NCI-H526 treated with DMSO at 0.1 percent for 48 hours (cell line): ENCODE data around the gene UBE2V1.
"Not testable (repeated sequence)": the region's sequence is repeated elsewhere in the genome, so short reads cannot be mapped to it uniquely, and the experiment has no call there.

Source experiments
- DNase-seq: peaks from one replicate; lab custom pipeline; 2025; lab: John Stamatoyannopoulos, UW

Gene UBE2V1

DNA sequence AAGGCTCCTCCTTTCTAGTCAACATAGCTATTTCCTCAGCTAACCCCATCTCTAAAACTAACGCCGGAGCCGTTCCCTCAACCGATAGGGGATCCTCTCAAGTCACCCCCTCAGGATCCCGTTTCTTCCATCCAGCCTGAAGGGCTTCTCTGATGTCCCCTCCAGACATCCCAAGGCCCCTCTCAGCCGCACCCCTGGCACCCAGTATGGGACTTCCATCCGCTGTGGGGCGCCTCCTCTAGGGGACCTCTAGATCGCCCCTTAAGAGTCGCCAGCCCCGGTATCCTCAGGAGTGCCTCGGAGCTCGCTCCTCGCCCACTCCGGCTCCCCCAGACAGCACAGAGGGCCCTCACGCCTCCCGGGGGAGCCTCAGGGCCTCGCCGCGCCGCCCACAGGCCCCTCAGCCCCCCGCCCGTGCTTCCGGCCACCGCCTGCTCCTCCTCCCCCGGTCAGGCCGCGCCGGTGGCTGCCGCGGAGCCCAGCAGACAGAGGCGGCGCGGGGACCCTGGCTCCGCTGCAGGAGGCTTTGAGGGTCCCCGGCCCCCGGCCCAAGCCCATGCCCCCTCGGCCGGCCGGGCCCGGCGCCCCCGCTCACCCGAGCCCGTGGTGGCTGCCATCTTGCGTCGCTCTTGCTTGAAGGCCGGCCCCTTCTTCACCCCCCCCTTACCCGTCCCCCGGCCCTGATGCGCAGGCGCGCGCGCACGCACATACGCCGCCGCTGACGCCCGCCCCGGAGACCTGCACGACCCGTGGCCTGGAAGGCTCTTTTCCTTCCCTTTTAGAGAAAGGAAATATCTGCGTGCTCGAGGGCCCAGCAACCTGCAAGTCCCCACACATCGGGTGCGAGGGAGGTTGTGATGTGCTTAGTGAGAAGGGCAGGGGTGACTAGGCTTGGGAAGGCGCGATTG, at the start of gene UBE2V1:
UBE2V1 (minus strand) TSS at position 639 of the 908 bp plus-strand sequence; CDS start at position 617, 22 bp downstream.
- peak; percentile 65 for DNase-seq

DNA sequence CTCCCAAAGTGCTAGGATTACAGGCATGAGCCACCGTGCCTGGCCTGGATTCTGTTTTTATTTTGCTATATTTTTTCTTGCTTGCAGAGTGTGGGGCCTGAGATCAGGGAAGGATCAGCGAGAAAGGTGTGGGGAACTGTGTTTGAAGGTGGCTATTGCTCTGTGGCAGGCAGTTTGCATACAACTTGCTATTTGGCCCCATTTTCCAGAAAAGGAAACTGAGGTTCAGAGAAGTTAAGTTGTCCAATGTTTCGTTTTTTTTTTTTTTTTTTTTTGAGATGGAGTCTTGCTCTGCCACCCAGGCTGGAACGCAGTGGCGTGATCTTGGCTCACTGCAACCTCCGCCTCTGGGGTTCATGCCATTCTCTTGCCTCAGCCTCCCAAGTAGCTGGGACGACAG, 48.5 kb upstream of the UBE2V1 start:
- DNase-seq: not testable (repeated sequence)

DNA sequence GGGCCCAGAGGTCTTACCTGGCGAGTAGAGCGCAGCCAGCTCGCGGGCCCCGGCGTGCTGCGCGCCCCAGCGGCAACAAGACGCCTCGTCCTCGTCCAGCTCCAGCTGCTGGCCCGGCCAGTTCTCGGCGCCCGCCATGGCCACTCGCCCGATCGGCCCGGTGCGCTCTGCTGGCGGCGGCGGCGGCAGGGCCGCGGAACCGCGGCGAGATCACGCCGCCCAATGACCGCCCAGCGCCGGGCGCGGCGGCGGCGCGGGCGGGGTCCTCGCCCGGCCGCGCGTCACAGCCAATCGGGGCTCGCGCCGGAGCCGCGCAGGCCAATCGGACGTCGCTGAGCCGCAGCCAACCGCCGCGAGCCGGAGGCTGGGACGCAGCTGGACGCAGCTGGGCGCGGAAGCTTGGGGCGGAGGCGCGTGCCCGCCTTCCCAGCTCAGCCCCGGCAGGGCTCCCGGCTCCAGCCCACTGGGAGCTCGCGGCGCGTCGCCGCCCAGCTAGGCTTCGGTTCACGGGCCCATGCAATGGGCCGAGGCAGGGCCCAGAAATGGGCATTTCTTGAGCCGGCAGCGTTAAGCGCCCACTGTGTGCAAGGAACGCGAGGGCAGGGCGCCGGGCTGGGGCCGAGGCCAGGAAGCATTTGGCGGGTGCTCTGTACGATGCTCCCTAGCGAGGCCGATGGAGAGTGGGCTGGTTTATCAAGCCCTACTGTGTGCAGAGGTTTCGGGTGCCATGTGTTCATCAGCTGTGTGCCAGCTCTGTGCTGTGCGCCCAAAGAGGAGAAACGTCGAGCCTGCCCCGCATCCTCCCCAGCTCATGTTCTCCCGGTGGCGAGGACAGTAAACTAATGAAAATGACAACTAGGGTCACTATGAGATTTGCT, 40.8 kb upstream of the UBE2V1 start, which contains the start of gene PEDS1:
PEDS1 (minus strand) TSS at position 224 of the 878 bp plus-strand sequence; CDS start at position 138, 86 bp downstream.
- peak; percentile 86 for DNase-seq

DNA sequence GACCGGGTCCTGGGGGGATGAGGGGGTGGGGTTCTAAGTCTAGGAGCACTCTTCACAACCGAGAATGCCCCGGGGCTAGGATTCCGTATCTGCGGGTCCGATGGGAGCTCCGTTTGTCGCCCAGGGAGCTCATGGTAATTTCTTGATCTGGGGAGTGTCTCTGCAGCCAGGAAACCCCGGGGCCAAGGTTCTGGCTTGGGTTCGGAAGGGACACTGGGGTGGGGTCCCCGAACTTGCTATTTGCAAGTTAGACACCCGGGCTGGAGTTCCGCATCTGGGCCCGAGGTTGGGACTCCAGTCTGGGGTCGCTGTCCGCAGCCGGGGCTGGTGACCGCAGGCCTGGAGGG, 40.2 kb upstream of the UBE2V1 start:
- DNase-seq: no peak

DNA sequence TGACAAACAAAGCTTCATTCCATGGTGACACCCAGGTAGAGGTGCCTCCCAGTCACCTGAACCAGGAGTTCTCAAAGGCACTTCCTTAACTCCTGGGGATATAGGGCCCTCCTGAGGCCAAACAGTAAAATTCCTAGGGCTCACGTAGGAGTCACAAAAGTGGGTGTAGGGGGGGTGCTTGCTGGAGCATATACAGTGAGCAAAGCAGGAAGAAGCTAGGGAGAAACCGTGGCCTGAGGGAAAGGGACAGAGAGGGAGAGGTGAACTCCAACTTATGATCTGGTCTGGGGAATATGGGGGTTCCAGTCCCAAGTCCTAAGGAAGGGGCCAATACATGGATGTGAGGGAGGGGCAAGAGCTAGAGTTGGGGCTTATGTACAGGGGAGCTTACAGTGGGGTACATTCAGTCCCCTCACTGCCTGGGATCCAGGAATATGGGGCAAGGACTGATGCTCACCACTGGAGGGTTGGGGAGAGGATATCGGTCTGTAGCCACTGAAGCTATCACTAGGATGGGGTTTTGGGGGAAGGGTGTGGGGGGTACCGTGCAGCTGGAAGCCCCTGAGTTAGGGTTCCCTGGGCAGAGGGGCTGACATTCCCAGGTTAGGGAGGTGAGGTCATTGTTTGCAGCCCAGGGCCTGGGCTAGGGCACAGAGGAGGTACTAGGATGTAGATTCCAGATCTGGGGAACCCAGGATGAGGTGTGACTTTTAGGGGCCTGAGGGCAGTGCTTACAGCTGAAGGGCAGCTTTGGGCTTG, 39.6 kb upstream of the UBE2V1 start:
- no peak for DNase-seq

DNA sequence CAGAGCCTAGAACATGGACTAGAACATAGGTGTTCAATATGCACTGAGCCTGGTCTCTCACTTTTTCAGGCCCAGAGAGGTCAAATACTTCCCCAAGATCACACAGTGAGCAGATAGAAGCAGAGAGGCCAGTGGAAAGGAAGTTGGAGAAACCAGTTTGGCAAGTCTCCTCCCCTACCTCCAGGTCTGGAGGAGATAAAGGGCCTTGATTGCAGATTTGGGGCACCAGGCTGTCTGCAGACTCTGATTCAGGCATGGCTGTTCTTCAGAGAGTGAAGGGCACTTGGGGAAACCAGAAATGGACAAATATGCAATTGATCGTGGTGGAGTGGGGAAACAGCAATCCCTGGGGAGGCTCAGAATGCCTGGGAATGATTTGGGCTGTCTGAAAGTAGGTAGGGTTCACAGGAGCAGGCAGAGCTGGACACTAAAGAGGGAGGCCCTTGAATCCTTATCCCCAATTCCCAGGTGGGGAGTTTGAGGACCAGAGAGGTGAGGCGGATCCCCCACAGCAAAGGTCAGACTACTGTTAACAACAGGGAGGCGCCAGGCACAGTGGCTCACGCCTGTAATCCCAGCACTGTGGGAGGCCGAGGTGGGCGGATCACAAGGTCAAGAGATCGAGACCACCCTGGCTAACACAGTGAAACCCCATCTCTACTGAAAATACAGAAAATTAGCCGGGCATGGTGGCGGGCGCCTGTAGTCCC, 38.2 kb upstream of the UBE2V1 start:
- DNase-seq: no peak

DNA sequence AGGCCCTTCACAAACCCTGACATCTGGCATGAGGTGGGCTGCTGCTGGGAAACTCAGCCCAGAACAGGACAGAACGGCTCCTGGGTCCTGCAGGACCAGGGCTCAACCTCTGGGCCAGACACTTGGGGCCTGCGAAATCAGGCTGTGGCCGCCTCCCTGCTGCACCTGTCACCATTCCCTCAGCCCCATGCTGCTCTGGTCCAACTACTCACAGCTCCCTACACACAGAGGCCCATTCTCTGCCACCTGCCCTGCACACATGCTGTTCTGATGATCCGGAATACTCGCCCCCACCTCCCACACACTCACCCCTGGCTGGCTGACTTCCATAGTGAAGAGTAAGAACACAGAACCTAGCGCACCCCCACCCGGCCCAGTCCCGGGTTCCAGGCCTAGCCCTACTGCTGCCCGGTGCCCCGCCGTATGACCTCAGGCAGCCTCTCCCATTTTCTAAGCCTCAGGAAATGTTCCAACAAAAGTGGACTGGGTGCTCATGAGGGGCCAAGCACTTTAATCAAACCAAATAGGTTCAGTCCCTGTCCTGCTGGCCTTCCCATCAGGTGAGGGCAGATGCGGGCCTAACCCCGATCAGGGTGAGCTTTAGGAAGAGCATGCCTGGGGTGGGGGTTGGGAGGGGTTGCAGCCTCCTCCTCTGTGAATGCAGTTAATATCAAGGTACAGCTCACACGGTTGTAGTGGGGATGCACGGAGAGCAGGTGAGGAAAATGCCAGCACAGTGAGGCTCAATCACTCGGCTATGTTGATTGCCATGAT, 36.7 kb upstream of the UBE2V1 start:
- DNase-seq: no peak

DNA sequence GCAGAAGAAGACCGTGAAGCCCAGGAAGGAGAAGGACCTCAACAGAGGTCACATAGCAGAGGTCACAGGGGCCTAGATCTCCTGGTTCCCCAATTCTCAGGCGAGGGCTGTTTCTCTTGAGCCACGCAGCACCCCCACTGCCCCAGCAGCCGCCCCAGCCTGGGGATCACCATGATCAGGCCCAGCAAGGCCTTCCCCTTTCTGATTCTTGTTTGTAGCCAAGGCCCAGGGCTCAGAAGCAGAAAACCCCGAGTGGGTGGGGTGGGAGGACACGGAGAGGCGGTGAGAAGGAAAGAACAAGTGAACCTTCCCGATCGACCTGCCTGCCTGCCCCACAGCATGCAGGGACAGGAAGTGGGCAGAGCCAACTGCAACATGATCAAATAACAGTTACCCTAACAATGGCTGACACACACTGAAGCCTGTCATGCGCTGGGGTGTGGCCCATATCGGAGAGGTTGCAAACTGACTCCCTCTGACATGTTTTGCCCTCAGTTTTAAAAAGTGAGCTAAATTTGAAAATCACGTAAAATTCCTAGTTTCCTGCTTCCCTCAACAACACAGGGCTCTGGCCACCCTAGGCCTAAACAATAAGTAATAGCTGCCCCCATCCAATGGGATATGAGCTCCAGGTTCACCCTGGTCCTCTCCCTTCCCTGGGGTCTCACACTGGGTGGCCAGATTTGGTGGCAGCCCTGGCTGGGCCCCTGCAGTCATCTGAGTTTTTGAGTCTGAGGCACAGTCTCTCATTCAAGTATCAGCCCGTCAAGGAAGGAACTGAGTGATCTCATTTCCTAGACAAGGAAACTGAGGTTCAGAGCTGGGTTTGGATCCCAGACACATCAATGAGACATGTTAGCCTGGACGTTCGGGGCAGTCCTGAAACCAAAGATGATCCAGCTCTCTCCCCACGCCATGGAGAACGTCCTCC, 34.0 kb upstream of the UBE2V1 start:
- DNase-seq: no peak

DNA sequence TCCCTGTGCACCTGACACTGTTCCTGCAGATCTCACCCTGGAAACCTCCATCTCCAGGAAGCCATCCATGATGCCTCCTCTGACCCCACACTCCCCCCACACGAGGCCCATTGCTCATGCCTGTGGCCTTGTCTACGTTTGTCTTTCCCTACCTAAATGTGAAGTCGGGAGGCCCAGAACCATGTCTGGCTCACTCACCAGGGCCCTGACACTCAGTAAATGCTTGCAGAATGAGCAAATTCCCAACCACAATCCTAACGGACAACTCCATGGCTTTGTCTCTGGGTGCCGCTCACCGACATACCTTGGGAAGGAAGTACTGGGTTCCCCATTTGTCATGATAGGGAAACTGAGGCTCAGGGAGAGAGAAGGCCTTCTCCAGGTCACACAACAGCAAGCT, 33.3 kb upstream of the UBE2V1 start:
- no peak for DNase-seq

DNA sequence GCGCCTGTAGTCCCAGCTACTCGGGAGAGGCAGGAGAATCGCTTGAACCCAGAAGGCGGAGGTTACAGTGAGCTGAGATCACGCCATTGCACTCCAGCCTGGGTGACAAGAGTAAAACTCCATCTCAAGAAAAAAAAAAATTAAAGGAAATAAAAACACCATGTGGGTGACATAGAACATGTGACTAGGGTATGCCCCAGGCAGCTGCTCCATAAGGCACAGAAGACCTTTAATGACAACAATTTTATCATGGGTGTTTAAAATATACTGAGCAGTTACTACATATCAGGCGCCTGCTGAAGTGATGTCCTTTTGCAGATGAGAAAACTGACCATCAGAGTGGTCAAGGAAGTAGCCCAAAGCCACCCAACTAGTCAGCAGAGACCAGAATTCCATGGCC, 32.6 kb upstream of the UBE2V1 start:
- DNase-seq: no peak

DNA sequence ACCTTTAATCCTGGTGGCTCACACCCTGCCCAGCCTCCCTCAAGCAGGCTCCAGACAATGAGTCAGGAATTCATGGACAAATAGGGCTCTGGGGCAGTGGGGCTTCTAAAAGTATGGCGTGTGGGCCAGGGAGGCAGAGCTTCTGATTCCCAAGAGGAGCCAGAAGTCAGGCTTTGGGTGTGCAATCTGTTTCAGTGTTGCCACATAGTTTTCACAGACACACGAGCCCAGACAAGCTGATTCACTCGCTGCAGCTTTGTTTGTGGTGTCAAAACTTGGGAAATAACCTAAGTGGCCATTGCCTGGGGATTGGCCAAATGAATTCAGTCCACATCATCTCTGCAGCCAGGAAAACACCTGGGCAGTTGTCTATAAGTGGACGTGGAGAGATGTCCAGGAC, 31.4 kb upstream of the UBE2V1 start:
- no peak for DNase-seq

DNA sequence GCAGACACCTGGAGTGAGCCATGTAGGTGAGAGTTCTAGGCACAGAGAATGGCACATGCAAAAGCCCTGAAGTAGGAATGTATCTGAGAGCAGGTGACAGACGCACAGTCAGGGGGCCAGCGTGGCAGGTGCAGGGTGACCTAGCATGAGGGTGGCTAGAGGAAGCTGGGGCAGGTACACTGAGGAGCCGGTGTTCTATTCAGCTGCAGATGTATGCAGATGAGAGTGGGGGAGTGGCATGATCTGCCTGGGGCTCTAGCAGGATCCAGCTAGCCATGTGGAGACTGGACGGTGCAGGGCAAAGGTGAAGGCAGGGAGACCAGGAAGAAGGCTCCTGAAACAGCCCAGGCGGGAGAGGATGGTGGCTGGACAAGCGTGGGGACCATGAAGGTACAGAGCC, 29.9 kb upstream of the UBE2V1 start:
- peak; percentile 77 for DNase-seq

DNA sequence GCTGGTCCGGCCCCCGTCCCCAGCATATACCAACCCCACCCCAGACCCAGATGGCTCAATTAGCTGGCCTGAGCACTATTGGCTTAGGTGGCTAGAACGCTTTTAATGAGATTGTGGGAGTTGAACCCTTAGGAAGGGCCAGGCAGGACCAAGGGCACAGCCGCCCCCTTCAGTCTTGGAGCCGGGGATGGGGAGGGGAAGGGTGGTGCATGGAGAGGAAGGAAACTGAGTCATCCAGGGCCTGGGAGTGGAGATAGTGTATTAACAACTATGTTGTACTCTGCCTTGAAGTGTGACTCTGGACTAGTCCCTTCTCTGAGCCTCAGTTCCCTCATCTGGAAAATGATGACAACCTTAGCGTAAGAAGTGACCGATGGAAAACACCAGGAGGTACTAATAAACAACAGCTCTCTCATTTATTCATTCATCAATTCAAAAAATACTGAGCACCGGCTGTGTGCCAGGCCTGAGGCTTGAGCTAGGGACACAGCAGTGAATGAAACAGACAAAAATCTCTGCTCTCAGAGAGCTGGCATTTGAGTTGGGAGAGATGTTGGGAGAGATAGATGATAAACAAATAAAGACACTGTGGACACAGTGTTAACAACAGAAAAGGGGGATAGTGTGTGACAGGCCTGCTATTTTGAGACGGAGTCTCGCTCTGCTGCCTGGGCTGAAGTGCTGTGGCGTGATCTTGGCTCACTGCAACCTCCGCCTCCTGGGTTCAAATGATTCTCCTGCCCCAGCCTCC, 29.0 kb upstream of the UBE2V1 start:
- no peak for DNase-seq

DNA sequence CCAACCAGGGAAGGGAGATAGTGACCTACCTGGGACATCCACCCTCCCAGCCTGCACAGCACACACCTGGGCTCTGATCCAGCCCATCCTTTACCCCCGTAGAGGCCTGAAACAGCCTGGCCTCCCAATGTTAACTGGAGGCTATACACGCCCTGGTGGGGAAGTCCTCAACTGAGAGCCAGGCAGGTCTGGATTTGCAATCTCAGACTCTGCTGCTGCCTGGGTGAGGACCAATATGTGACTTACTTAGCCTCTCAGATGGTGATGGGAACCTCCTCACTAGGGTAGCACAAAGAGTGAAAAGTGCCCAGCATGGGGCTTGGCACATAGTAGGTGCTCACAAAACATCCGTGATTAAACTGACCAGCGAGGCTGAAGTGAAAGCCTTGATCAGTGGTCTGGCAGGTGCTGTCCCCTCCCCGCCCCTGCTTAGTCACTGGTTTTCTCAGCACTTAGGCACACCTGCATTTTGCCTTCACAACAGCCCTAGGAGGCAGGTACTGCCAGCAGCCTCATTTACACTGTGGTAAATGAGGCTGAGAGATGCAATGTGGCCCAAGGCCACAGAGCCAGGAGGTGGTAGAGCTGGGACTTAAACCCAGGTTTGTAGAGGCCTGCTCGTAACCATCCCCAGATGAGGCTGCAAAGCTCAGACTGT, 28.2 kb upstream of the UBE2V1 start:
- DNase-seq: no peak

DNA sequence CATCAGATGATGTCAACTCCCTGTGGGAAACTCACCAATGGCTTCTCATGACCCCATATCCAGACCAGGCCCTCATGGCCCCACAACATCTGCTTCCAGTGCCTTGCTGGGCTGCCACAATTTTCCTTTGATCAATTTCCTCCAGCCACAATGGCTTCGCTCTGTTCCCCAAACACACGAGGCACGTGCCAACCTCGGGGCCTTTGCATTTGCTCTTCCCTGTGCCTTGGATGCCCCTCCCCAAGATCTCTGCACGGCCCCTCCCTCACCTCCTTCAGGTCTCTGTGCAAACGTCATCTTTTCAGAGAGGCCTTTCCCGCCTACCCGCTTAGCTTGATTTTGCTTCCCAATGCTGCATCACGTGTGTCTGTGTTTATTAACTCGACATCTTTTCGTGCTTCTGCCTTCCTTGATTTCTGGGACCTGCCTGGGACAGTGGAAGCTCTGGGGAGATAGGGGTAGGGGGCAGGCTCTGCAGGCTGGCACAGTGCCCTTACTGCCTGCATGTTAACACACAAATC, 27.4 kb upstream of the UBE2V1 start:
- DNase-seq: no peak

DNA sequence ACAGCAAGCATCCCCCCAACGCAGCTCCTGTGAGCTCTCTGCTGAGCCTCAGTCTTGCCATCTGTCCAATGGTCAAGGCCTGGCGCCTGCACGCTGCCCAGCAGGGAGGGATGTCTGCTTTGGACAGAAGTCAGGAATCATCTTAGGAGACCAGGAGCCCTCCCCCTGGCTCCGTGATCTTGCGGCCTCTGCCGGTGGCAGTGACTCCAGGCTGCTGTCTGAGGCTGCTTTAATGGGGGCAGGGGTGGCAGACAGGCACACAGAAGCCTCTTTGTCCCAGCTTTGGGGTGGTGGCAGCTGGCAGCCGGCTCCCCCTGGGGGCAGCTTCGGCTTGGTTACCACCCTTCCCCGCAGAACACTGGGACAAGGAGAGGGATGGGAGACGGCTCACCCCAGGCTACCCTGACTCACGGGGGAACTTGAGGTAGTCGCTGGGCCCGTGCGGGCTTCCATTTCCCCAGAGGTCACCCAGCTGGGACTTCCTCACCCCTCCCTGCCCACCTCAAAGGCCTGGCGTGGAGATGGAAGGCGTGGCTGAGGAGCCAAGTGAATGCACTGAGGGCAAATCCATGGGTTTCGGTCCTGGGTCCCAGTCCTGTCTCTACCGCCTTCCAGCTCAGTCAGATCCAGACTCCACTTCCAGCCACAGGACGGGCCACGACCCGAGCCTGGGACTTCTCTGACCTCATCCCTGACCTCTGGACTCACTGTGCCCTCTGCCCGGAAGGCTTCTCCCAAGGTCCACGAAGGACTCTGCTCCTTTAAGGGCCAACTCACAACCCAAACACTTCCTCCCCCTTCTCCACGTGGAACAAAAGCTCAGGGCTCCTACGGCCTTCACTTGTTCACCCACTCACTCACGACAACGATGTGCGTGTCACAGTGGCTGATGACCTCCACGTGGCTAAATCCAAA, 25.8 kb upstream of the UBE2V1 start:
- peak; percentile 45 for DNase-seq

DNA sequence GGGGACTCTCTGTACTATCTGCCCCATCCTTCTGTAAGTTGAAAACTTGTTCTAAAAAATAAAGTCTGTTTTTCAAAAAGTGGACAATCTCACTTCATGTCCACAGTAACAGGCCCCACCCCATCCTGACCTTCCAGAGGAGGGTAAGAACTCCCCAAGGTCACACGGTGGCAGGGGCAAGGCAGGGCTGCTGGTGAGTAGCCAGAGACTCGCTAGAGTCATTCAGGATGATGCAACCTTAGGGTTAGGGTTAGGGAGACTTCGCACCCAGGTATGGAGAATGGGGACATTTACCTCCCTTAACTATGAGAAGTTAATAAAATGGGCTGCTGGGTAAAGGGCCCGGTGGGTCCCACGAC, 25.1 kb upstream of the UBE2V1 start:
- no peak for DNase-seq
